Stimulated activated naive CD8-positive, alpha-beta T cell treated with anti-CD3 and anti-CD28 coated beads, Interleukin-15, Interleukin-2, amounts not matched to agents 100 U/mL and 50 U/mL, for 24 hours (primary cell): ENCODE data around the gene SZT2.

Source experiments
- ATAC-seq: fragments of 150-1000 bp; cut with Tn5 transposase; one replicate; pipeline ENCODE4 v1.10.0; 2021
- DNase-seq: peaks from one replicate; pipeline ENCODE4 v3.0.0; 2021

SZT2 gene

DNA sequence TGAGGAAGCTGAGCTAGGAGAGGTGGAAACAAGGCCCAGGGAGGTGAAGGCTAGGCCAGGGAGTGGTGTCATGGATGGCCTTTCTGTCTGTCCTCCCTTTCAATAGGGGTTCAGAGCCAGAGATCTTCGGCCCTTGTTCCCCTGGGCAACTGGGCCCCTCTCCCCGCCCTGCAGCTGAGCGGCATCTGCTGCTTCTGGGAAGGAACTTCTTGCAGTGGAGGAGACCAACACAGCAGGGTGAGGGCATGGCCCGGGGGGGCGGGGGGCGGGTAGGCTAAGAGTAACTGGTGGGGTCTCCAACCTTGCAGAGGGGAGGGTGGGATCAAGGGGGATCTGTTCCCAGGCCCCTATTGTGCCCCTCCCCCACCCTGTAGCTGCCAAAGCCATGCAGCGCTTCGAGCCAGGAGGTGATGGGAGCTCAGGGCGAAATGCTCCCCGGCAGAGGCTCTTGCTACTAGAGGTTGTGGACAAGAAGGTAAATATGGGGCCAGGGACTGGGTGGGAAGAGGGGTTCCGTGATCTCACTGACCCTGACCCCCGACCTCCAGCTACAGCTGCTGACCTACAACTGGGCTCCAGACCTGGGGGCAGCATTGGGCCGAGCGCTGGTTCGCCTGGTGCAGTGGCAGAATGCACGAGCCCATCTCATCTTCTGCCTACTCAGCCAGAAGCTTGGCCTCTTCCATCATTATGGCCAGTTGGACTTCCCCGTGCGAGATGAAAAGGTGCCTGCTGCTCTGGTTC, 52.4 kb downstream of the SZT2 start:
- ATAC-seq (no peak), DNase-seq (no peak)

DNA sequence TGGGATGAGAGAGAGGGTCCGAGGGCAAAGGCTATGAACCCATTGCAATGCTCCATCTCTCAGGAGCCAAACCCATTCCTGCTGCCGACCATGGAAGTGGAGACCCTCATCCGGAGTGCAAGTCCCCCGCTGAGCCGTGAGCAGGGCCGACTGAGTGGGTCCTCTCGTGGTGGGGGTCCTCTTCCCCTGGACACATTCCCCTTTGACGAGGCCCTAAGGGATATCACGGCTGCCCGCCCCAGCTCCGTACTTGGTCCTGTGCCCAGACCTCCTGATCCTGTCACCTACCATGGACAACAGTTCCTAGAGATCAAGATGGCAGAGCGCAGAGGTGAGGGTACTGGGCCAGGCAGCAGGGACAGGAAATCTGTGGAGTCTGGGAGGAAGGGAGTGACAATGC, 53.1 kb downstream of the SZT2 start:
- no peak for ATAC-seq
- no peak for DNase-seq

- no peak for DNase-seq
These were observed 53.7 kb downstream of the SZT2 start for GRCh38 chr1:43443197-43443946.

DNA sequence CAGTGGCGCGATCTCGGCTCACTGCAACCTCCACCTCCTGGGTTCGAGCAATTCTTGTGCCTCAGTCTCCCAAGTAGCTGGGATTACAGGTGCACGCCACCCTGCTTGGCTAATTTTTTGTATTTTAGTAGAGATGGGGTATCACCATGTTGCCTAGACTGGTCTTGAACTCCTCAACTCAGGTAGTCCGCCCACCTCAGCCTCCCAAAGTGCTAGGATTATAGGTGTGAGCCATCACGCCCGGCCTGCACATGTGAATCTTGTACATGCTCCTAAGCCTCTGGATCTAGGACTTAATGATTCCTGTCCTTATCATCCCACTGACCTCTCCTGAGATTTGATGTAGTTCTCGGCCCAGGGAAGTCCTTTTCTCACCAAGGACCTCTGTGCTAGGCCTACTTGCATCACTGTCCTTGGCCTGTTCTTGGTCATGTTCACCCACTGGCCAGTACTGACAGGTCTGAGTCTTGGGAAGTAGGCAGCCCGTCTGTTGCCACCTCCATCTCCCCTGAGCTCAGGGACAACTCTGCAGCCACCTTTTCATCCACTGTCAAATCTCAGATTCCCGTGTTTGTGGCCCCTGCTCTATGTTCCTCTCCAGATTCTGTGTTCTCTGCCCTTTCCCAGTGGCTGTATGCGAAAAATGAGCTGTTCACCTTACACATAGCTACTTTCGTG, 54.6 kb downstream of the SZT2 start:
- ATAC-seq: no peak
- DNase-seq: no peak

More at GRCh38 chr1:43443197-43443946, 53.7 kb downstream of the SZT2 start:
- no peak for ATAC-seq

DNA sequence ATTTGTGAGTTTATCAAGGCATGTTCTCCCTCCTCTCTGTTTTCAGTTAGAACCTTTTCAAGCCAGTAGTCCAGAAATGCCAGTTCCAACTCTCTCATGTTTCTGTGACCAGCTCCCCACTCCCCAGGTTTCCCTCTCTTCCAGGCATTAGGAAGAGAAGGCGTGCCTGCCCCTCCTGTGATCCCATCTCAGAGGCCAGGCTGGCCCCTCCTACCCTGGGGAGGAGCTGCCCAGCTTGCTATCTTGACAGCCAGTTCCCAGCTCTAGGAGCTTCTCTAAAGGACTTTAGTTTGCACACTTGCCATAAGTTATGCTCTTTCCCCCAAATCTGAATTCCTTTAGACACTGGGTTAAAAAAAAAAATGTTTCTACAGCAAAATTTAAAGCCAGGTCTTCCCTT, 55.1 kb downstream of the SZT2 start:
- ATAC-seq (no peak), DNase-seq (no peak)

DNA sequence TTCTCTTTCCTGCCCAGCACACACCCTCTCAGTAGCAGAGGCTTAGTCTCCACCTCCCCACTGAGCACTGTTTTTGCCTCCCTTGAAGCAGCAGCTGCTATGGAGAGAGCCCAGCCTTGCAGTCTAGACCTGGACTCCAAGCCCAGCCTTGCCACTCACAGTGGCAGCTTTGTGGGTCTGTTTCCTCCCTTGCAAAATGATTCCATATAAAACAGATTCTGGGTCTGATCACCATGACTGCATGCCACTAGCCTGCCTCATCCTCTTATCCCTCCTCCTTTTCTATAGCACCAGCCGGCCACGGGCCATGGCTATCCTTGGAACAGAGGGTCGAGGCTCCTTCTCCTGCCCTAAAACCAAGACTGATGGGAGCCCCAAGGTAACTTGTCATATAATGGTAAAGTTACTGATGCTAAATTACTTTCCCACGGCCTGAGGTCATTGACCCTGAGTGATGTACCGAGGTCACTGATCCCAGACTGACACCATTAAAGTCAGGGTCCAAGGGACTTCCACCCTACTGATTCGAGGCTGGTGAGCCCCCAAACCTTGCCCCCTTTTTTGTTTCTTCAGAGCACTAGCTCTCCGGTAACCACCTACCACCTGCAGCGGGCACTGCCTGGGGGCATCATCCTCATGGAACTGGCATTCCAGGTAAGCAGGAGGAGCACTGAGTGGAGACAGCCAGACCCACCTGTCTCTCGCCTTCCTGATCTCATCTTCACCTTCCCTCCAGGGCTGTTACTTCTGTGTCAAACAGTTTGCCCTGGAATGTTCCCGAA, 56.1 kb downstream of the SZT2 start:
- ATAC-seq: no peak
- no peak for DNase-seq

- no peak for DNase-seq
These were observed 56.7 kb downstream of the SZT2 start for GRCh38 chr1:43446388-43446740.

DNA sequence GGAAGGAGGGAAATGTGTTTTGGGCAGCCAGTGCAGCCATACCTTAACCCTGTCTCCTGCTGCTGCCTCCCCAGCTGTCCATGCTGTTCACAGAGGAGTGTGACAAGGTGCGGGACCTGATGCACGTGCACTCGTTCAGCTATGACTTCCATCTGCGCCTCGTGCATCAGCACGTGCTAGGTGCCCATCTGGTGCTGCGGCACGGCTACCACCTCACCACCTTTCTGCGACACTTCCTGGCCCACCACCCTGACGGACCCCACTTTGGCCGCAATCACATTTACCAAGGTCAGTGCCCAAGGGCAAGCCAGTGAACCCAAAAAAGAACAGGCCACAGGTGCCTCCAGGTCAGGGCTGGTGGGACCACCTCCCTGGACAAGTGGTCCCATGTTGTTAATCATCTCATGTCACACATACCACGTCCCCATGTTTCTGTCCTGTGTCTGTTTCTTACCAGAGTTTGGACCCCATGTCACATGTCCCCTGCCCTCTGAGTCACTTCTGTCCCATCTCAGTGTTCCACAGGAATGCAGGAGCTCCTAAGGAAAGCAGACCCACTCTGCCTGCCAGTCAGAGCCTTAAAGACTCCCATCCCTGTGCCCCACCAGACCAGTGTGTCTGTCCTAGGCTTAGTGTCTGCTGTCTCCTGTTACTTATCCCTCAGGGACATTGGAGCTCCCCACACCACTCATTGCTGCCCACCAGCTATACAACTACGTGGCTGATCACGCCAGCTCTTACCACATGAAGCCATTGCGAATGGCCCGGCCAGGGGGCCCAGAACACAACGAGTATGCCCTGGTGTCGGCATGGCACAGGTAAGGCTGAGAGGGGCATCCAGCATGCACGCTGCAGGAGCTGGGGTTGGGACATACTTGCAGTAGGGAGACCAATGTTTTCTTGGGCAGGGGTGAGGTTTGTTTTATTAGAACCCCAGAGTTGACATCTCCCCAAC, 57.5 kb downstream of the SZT2 start:
- DNase-seq (no peak), ATAC-seq (no peak)

More at GRCh38 chr1:43446388-43446740, 56.7 kb downstream of the SZT2 start:
- no peak for ATAC-seq

DNA sequence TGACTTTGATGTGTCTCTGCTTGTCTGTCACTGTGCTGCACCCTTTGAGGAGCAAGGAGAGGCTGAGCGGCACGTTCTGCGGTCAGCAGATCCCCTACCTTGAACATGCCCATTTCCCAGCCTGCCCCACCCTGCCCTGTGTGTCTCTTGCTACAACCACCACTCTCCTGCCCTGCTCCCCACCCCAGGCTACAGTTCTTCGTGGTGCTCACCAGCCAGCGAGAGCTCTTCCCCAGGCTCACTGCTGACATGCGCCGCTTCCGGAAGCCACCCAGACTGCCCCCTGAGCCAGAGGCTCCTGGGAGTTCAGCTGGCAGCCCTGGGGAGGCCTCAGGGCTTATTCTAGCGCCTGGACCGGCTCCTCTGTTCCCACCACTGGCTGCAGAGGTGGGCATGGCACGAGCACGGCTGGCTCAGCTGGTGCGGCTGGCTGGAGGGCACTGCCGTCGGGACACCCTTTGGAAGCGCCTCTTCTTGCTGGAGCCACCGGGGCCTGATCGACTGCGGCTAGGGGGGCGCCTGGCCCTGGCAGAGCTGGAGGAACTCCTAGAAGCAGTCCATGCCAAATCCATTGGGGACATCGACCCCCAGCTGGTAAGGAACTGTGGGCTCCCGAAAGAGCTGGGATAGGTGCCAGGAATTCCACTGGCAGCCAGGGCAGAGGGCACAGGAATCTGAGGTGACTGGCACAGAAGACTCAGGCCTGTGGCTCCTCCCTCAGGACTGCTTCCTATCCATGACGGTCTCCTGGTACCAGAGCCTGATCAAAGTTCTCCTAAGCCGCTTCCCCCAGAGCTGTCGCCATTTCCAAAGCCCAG, 58.4 kb downstream of the SZT2 start:
- no peak for DNase-seq
- no peak for ATAC-seq

DNA sequence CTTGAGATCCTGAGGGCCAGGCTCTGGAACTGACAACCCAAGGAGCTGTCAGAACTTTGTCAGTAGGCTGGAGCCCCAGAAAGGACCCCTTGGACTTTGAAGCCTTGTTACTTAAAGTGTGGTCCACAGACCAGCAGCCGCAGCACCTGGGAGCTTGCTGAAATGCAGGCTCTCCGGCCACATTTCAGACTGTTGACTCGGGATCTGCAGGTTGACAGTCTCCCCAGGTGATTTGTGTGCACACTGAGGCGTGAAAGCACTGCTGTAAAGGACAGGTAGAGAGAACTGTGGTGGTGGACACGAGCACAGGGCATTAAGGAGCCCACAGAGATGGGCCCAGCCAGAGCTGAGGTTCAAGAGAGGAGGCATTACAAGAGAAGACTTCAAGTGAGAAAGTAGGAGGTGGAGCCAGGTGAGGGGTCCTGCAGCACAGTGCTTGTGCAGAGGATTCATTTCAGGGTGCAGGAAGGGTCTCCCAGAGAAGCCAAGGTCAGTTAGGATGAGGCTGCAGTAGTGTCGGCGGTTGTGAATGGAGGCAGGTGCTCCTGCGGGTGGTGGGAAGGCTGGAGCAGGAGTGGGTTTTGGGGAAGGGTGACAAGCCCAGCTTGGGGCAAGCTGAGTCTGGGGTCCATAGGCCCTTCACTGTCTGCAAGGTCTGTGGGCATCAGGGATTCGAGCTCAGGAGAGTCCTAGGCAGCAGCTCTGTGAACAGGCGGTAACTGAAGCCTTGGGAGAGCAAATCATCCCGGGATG, 59.4 kb downstream of the SZT2 start:
- ATAC-seq (no peak), DNase-seq (no peak)

DNA sequence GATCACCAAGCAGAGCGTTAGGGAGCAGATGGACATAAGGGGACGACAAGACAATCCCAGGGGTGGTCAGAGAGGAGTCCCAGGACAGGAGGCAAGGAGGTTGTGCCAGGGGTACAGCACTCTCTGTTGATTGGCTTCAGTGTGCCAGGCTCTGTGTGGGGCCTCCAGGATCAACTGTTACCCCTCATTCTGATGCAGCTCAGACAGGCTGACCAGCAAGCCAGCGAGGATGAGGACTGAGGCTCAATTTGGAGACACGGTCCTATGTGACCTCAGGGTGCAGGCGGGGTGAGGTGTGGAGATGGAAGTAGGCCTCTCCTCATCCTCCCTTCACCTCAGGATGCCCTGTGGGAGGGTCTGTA, 60.0 kb downstream of the SZT2 start:
- no peak for DNase-seq
- no peak for ATAC-seq

GRCh38 chr1:43450251-43450941, 60.7 kb downstream of the SZT2 start:
- no peak for DNase-seq

GRCh38 chr1:43451157-43451591, 61.5 kb downstream of the SZT2 start:
- DNase-seq (no peak), ATAC-seq (no peak)

More at GRCh38 chr1:43450251-43450941, 60.7 kb downstream of the SZT2 start:
- no peak for ATAC-seq

DNA sequence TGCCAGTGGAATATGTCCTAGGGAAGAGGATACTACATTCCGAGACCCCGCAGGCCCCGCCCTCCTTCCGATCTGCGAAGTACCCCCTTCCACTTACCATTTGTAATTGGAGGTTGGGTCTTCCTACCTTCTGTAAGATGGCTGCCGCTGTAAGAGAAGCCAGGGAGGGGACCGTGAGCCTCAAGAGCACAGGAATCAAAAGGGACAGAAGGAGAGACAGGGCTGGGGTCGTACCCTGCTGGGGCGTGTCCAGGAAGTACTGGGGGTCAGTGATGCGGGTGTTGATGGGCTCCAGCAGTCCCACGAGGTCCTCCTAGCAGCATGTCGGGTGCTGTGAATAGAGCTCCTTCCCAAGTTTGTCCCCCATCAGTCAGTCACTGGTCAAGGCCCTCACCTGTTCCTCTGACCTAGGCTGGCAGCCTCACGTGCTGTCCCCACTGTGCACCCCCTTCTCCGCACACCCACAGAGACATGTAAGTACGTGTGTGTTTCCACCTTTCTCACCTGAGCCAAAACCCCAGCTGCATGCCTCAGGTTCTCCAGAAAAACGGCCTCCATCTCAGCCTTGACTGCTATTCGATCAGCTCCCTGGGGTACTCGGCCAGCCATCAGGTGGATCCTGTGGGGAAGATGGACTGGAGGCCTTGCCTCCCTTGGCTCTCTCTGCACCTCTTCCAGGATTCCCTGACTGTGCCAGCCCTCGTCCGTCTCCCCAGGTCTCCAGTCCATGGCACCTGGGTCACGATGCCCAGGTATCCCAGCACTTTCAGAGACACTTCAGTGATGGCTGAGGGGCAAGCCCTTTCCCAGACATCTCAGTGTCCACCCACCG, 62.2 kb downstream of the SZT2 start:
- DNase-seq: no peak
- no peak for ATAC-seq

DNA sequence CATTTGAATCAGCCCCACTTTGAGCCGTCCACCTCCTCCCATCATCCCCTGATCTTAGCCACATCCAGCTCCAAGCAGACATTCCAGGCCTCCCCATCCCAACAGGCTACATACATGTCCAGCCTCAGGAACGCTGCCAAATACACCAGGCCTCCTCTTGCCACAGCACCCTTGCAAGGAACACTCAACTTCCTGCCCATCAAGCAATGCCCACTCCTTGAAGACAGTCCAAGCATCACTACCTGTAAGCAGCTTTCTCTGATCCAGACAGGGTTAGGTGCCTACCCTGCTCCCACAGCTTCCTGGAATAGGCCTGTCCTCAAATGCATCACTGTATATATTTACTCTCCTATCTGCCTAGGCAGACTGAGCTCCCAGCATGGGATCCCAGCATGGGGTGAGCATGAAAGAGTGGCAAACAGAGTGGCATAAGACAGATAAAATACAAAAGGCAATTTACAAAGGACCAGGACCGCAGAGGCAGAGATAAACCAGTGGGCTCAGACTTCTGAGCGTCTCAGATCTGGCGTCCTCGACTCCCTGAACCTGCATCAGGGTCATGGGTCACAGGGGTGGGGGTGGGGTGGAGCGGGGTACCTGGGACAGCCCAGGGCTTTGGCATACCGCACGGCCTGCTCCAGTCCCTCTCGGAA, 63.2 kb downstream of the SZT2 start:
- ATAC-seq (peak; percentile 4), DNase-seq (no peak)

GRCh38 chr1:43453442-43454269, 64.0 kb downstream of the SZT2 start, which contains the start of gene HYI:
HYI (minus strand) TSS chr1:43453931; CDS start chr1:43453793, 138 bp downstream.
- peak; percentile 55 for ATAC-seq
- DNase-seq: peak; percentile 76
